GM23248 (cell line): ENCODE measurements around the gene PDLIM7. TPM values are rescaled to one million over a fixed set of nuclear protein-coding genes. Genes with fewer than 3 reads are reported as not detected.

Experiments
- DNase-seq: peaks from one replicate; pipeline ENCODE4 v3.0.0-alpha.2; 2015
- H2AFZ ChIP-seq: fragments of 200-600 bp; sonication (generic); 2 replicates; pipeline ENCODE4 v1.6.1; 2016; ENCODE audit warnings: antibody characterized with exemption
- H3F3A ChIP-seq: fragments of 200-600 bp; sonication (generic); 2 replicates; pipeline ENCODE4 v1.6.1; 2016; ENCODE audit warnings: mild to moderate bottlenecking, antibody characterized with exemption, mixed run types; ENCODE audit not compliant: insufficient read depth
- H3K27ac ChIP-seq: fragments of 200-600 bp; sonication (generic); 2 replicates; pipeline ENCODE4 v1.5.1; 2016; ENCODE audit warnings: mild to moderate bottlenecking
- H3K27me3 ChIP-seq: fragments of 200-600 bp; sonication (generic); replicated peaks from 2 replicates; pipeline ENCODE4 v1.6.1; 2016; ENCODE audit warnings: mild to moderate bottlenecking; ENCODE audit not compliant: insufficient read depth
- H3K36me3 ChIP-seq: fragments of 200-600 bp; sonication (generic); 2 replicates; pipeline ENCODE4 v1.6.1; 2016; ENCODE audit warnings: low read depth, mild to moderate bottlenecking
- H3K4me1 ChIP-seq: fragments of 200-600 bp; sonication (generic); 2 replicates; pipeline ENCODE4 v1.6.1; 2016; ENCODE audit warnings: mild to moderate bottlenecking; ENCODE audit not compliant: insufficient read depth
- H3K4me2 ChIP-seq: fragments of 200-600 bp; sonication (generic); one replicate; pipeline ENCODE4 v1.6.1; 2016; ENCODE audit warnings: mild to moderate bottlenecking; ENCODE audit not compliant: unreplicated experiment
- H3K4me3 ChIP-seq: fragments of 200-600 bp; sonication (generic); 2 replicates; pipeline ENCODE4 v1.5.1; 2016; ENCODE audit warnings: mild to moderate bottlenecking
- H3K79me2 ChIP-seq: fragments of 200-600 bp; sonication (generic); 2 replicates; pipeline ENCODE4 v1.6.1; 2016; ENCODE audit warnings: mild to moderate bottlenecking; ENCODE audit not compliant: insufficient read depth
- H3K9ac ChIP-seq: fragments of 200-600 bp; sonication (generic); 2 replicates; pipeline ENCODE4 v1.6.1; 2016; ENCODE audit warnings: mild to moderate bottlenecking
- H3K9me2 ChIP-seq: fragments of 200-600 bp; sonication (generic); 2 replicates; pipeline ENCODE4 v1.6.1; 2016; ENCODE audit warnings: mixed run types, mild to moderate bottlenecking, moderate library complexity; ENCODE audit not compliant: insufficient read depth
- H3K9me3 ChIP-seq: fragments of 200-600 bp; sonication (generic); one replicate; pipeline ENCODE4 v1.6.1; 2017; ENCODE audit warnings: low read depth
- H4K20me1 ChIP-seq: fragments of 200-600 bp; sonication (generic); 2 replicates; pipeline ENCODE4 v1.6.0; 2016; ENCODE audit not compliant: insufficient read depth
- EZH2 ChIP-seq: fragments of 200-600 bp; sonication (generic); IDR thresholded peaks from 2 replicates; pipeline ENCODE4 v1.6.1; 2018; ENCODE audit warnings: antibody characterized with exemption, mild to moderate bottlenecking; ENCODE audit not compliant: insufficient read depth, poor library complexity, severe bottlenecking
- EZH2phosphoT487 ChIP-seq: fragments of 200-600 bp; sonication (generic); IDR thresholded peaks from 2 replicates; pipeline ENCODE4 v1.6.1; 2018; ENCODE audit warnings: antibody characterized with exemption, moderate library complexity, mild to moderate bottlenecking, low read depth; ENCODE audit not compliant: insufficient read depth
- WGBS, 2 experiments: methylation state at CpG; one replicate each; pipeline ENCODE4 v1.1.6; 2015 to 2017; ENCODE audit warnings: low lambda C conversion rate in 2 of 2, low coverage in 1 of 2; ENCODE audit errors: missing lambda C conversion rate in 2 of 2; 5-methylcytosine and 5-hydroxymethylcytosine counted together
- in situ Hi-C: fragments of 300-500 bp; cut with MboI; formaldehyde crosslinking; loops from 2 replicates; pipeline ENCODE4 v1.15.0; 2020
- polyA plus RNA-seq: library from polyadenylated mRNA; unstranded; fragments of >200 nt; fragmentation: Nextera tagmentation; extraction: Ambion mirVana; gene quantifications from 2 replicates; pipeline ENCODE4 v1.2.1, GENCODE V29; 2016
- total RNA-seq: library from RNA; depleted of rRNA; stranded (reverse); fragments of >200 nt; shearing (Covaris generic); gene quantifications from 2 replicates; pipeline ENCODE4 v1.2.3, GENCODE V29; 2014

Gene PDLIM7
- total and polyA plus RNA-seq, 2 experiments from 2014 or later, result 320 to 556 TPM

DNA sequence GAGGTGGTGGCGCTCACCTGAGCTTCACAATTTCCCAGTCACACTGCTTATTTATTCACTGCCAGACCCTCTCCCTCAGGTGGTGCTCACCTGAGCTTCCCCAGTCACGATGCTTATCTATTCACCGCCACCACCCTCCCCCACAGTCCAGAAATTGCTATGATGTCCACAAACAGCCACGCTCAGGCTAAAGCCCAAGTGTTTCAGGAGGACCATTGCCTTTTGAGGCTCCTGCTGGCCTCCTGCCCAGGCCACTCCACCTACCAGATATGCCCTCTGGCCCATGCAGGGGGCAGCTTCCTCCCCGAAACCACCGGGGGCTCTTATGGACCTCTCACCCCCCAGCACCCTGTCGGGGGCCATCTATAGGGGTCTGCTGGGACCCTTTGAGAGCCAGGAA lies 4.6 kb downstream of the PDLIM7 start:
- TF ChIP-seq EZH2 (no peak), EZH2phosphoT487 (no peak)
- H3K9me3 ChIP-seq, result no peaks in the 10 kb centered on the region
- no peak overlapping the region for H3K4me2 ChIP-seq
- 88 to 91% methylated on average over 7 of the region's 7 CpGs for WGBS, 2 experiments
- peak overlapping the region; percentile 83 for H3K27ac ChIP-seq
- H3K27me3 ChIP-seq, result no peaks in the 10 kb centered on the region
- H3K9me2 ChIP-seq, result no peaks in the 10 kb centered on the region
- peak overlapping the region; percentile 64; the same call in 1 of the 2 replicates for H3K9ac ChIP-seq
- H3K4me3 ChIP-seq, result no peak overlapping the region
- peaks cover 31% of the 10 kb centered on the region; the same call in 1 of the 2 replicates for H3K36me3 ChIP-seq
- peaks cover 20% of the 10 kb centered on the region for H3F3A ChIP-seq
- no peak overlapping the region for H2AFZ ChIP-seq
- in situ Hi-C loops, result no loop called here
- peaks cover 23% of the 10 kb centered on the region for H3K4me1 ChIP-seq
- no peak for DNase-seq
- peaks cover 68% of the 10 kb centered on the region for H3K79me2 ChIP-seq
- H4K20me1 ChIP-seq, result no peaks in the 10 kb centered on the region

DNA sequence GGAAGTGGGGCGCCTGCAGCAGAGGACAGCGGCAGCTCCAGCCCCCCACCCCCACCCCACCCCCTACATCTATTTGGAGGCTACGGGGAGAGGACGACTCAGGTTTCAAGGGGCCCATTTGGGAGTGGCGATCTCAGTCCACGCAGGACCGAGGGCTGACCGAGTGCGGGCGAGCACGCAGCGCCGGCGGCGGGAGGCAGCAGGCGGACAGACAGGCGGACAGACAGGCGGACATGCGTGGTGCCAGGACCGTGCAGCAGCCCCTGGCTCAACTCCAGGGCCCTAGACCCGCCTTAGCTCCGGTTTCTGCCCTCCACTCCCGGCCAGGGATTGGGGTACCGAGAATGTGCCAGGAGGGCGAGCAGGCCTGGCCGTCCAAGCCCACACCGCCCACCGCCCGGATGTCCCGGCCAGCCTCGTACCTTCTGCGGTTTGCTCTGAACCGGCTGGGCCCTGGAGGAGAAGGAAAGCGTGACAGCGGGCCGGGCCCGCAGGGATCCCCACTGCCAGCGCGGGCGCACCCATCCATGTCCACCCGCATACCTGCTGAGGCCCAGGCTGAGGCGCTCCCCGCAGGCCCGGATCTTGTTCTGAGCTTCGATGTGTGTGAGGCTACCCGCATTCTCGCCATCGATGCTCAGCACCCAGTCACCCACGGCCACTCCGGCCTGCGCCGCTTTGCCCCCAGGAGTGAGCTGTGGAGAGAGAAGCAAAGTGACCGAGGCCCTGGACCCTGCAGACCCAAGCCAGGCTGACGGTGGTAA lies 5.2 kb downstream of the PDLIM7 start:
- Histone ChIP-seq H3K79me2 (peaks cover 75% of the 10 kb centered on the region), H3K36me3 (peaks cover 38% of the 10 kb centered on the region), H3K9ac (no peak overlapping the region), H3K4me2 (no peak overlapping the region), H3K4me1 (peaks cover 23% of the 10 kb centered on the region), H3K9me3 (no peaks in the 10 kb centered on the region), H4K20me1 (no peaks in the 10 kb centered on the region), H2AFZ (no peak overlapping the region), H3F3A (peaks cover 27% of the 10 kb centered on the region), H3K9me2 (no peaks in the 10 kb centered on the region), H3K4me3 (no peak overlapping the region), H3K27ac (no peak overlapping the region), H3K27me3 (no peaks in the 10 kb centered on the region)
- in situ Hi-C loops, result no loop called here
- WGBS, 2 experiments, result 94 to 95% methylated on average over 50 to 53 of the region's 54 CpGs
- no peak for DNase-seq
- TF ChIP-seq EZH2phosphoT487, result no peak

DNA sequence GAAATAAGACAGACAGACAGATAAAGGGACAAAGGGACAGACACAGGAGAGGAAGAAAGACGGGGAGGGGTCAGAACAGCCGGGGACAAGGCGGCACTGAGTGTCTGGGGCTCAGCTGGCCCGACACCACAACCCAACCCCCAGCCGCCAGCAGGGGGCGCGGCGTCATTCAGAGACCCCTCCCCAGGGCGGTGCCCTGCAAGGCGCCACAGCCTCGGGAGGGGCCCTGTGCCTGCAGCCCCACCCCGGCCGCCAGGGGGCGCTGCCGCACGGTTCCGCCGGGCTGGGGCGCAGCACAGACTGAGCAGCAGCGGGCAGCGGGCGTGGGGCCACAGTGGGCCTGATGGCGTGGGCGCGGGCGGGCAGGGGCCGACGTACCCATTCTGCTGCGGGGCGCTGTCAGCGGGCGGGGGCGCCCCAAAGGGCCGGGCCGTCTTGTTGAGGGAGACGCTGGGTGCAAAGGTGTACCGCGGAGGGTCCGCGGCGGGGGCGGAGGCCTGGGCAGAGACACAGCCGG lies 5.9 kb downstream of the PDLIM7 start:
- no peaks in the 10 kb centered on the region for H3K9me2 ChIP-seq
- peaks cover 44% of the 10 kb centered on the region for H3K36me3 ChIP-seq
- peak; percentile 57 for DNase-seq
- H3K9me3 ChIP-seq, result no peaks in the 10 kb centered on the region
- no peak overlapping the region for H3K27ac ChIP-seq
- H3K27me3 ChIP-seq, result no peaks in the 10 kb centered on the region
- H3F3A ChIP-seq, result peaks cover 31% of the 10 kb centered on the region
- in situ Hi-C loops, result no loop called here
- peaks cover 77% of the 10 kb centered on the region for H3K79me2 ChIP-seq
- H3K4me3 ChIP-seq, result no peak overlapping the region
- H3K9ac ChIP-seq, result no peak overlapping the region
- H4K20me1 ChIP-seq, result no peaks in the 10 kb centered on the region
- no peak overlapping the region for H3K4me2 ChIP-seq
- TF ChIP-seq EZH2 (no peak), EZH2phosphoT487 (no peak)
- no peak overlapping the region for H2AFZ ChIP-seq
- WGBS, 2 experiments, result 41 to 74% methylated on average over 17 to 40 of the region's 43 CpGs
- peaks cover 23% of the 10 kb centered on the region for H3K4me1 ChIP-seq

DNA sequence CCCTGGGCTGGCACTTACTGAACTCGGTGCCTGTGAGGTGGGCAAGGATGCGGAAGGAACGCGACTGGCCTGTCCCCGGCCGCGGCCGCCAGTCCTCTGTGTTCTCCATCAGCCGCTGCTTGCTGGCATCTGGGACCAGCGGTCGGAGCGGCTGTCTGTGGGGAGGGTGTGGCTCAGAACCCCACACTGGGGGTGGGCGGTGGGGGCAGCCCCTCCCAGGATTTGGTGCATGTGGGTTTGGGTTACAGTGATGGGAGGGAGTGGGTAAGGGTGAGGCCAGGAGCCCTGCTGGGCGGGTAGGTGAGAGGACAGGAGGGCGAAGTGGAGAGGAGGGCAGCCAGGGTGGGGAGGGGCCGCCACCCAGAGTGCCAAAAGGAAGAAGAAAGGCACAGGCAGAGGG lies 6.4 kb downstream of the PDLIM7 start:
- Histone ChIP-seq H3K4me1 (peaks cover 23% of the 10 kb centered on the region), H3K4me2 (no peak overlapping the region), H3F3A (peaks cover 35% of the 10 kb centered on the region), H4K20me1 (0 out of 2 replicates have a peak, but pooled peaks cover 4% of the 10 kb centered on the region), H3K27ac (no peak overlapping the region), H3K9me3 (no peaks in the 10 kb centered on the region), H3K4me3 (no peak overlapping the region), H3K9me2 (no peaks in the 10 kb centered on the region), H2AFZ (no peak overlapping the region), H3K27me3 (no peaks in the 10 kb centered on the region), H3K36me3 (peaks cover 49% of the 10 kb centered on the region), H3K9ac (no peak overlapping the region), H3K79me2 (peaks cover 77% of the 10 kb centered on the region)
- TF ChIP-seq EZH2phosphoT487 (no peak), EZH2 (no peak)
- 97 to 99% methylated on average over 13 to 16 of the region's 16 CpGs for WGBS, 2 experiments
- no peak for DNase-seq
- in situ Hi-C loops, result no loop called here
